ENCODE results near the gene PHF12. TPM values are rescaled to one million over a fixed set of nuclear protein-coding genes. Genes with fewer than 3 reads are reported as not detected.
"Not testable (repeated sequence)": the region's sequence is repeated elsewhere in the genome, so short reads cannot be mapped to it uniquely, and the experiment has no call there.

PHF12 gene
- total RNA-seq, 1 donor from 2014 or later, result 58.4 TPM

DNA sequence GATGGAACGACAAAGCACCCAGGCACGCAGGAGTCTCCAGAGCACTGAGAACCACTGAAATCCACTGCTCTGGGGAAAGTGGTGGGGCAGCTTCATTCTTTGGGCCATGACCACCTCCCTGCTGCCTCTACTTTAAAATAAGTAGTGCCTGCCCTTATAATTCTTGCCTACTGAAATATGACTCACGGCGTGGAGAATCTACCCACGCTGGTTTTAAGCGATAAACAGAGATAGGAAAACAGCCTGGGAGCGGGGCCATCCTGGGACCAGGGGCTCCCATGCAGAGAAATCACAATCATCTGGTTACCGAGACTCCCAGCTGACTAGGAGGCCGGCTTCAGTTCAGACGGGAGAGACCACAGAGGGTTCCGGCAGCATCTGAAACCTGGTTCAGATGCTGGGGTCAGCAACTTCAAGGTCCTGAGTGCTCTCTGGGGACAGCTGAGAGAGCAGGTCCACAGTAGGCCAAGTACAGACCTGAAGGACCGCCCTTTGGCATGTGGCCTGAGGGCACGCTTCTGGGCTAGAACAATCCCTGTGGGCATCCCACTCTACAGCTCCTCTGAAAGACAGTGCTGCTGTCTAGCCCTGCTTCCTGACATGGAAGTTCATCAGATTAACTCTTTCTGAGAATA is 39.8 kb downstream of the PHF12 start:
- H3K36me3 Mint-ChIP-seq (ENCODE audit: low read depth), result peaks cover 69% of the 10 kb centered on the region
- H3K4me1 Mint-ChIP-seq (ENCODE audit: low read depth), result peaks cover 13% of the 10 kb centered on the region
- no peaks in the 10 kb centered on the region for H3K27me3 Mint-ChIP-seq (ENCODE audit: insufficient read depth)
- no peak for DNase-seq (ENCODE audit: low spot score)
- no peak overlapping the region for H3K4me3 Mint-ChIP-seq
- intact Hi-C loops (cut with micrococcal nuclease), result no loop called here
- H3K9me3 Mint-ChIP-seq, result no peaks in the 10 kb centered on the region
- H3K27ac Mint-ChIP-seq, result no peak overlapping the region

DNA sequence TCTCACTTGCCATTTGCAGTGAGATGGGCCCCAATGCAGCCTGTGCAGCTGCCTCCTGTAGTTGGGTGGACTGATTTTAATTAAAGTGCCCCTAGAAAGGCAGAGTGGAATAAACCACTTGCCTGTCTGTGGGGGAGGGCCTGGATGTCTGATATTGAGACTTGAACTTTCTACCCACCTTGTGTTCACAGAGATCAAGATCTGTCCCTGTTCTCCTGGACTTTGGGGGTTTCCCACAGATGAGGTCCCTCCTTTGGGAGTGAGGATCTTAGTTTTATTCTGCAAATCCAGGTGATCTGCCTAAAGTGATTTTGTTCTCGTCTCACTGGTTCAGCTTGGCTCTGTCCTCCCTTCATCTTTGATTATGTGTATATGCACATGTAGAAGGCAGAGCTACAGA is 40.8 kb downstream of the PHF12 start:
- intact Hi-C loops (cut with micrococcal nuclease), result no loop called here
- H3K4me3 Mint-ChIP-seq, result no peak overlapping the region
- peaks cover 8% of the 10 kb centered on the region for H3K4me1 Mint-ChIP-seq (ENCODE audit: low read depth)
- no peaks in the 10 kb centered on the region for H3K9me3 Mint-ChIP-seq
- no peaks in the 10 kb centered on the region for H3K27me3 Mint-ChIP-seq (ENCODE audit: insufficient read depth)
- no peak overlapping the region for H3K27ac Mint-ChIP-seq
- peaks cover 69% of the 10 kb centered on the region for H3K36me3 Mint-ChIP-seq (ENCODE audit: low read depth)
- DNase-seq (ENCODE audit: low spot score), result no peak

DNA sequence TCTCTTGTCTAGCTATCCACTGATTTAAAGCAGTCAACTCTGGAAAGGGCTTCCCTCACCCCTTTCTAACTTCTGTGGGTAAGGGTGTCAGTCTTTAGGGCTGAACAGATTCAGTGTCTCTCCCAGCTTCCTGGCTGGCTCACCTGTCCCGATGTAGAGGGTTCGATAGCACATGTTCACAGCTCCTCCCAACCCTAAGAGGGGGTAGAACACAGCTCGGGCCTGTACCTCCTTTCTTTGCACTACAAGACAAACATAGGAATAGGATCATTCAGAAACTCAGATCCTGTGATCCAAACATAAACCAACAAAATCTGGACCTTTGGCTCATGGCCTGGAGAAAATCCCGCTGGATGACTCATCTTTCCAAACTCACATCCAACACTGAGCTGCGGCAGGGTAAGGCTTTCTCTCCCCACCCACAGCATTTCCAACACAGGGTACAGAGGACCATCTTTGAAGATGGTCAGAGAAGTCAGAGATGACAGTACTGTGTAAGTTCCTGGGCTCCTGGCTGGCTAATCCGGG is 42.6 kb downstream of the PHF12 start:
- Mint-ChIP-seq H3K27ac (no peak overlapping the region), H3K36me3 (ENCODE audit: low read depth) (peaks cover 57% of the 10 kb centered on the region), H3K9me3 (no peaks in the 10 kb centered on the region), H3K27me3 (ENCODE audit: insufficient read depth) (no peaks in the 10 kb centered on the region), H3K4me1 (ENCODE audit: low read depth) (no peaks in the 10 kb centered on the region), H3K4me3 (no peak overlapping the region)
- intact Hi-C loops (cut with micrococcal nuclease), result no loop called here
- no peak for DNase-seq (ENCODE audit: low spot score)

DNA sequence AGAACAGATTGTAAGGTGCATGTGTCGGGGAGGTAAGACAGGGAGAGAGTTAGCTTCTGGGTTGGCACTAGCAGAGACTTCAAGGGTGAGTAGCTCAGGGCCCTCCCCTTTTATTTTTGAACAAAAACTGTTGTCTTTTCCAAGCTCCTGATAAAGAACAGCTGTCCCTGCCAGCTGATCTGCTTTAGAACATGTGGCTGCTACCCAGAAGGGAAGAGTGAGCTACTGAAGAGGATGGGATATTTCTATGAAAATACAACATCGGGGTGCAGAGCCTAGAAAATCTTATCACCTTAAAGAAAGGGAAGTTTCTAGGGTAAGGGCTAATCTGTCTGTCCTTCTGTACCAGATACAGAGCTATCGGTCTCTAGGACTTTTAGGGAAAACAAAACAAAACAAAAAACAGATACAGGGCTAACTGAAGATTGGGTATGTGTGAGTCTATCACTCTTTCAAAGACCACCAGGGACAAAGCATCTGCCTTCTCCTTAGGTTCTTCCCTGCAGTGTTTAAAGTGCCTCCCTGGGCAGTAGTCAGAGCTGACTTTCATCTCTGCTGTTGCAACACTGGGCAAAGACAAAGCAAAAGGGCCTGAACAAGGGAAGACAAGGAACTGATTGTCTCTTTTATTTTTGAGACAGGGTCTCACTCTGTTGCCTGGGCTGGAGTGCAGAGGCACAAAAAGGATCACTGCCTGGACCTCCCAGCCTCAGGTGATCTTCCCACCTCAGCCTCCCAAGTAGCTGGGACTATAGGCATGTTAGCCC is 43.4 kb downstream of the PHF12 start:
- DNase-seq (ENCODE audit: low spot score), result no peak
- Mint-ChIP-seq H3K36me3 (ENCODE audit: low read depth) (peaks cover 49% of the 10 kb centered on the region), H3K4me3 (no peak overlapping the region), H3K27me3 (ENCODE audit: insufficient read depth) (no peaks in the 10 kb centered on the region), H3K27ac (peak overlapping the region; percentile 29), H3K9me3 (no peaks in the 10 kb centered on the region), H3K4me1 (ENCODE audit: low read depth) (peaks cover 7% of the 10 kb centered on the region)
- intact Hi-C loops (cut with micrococcal nuclease), result no loop called here

DNA sequence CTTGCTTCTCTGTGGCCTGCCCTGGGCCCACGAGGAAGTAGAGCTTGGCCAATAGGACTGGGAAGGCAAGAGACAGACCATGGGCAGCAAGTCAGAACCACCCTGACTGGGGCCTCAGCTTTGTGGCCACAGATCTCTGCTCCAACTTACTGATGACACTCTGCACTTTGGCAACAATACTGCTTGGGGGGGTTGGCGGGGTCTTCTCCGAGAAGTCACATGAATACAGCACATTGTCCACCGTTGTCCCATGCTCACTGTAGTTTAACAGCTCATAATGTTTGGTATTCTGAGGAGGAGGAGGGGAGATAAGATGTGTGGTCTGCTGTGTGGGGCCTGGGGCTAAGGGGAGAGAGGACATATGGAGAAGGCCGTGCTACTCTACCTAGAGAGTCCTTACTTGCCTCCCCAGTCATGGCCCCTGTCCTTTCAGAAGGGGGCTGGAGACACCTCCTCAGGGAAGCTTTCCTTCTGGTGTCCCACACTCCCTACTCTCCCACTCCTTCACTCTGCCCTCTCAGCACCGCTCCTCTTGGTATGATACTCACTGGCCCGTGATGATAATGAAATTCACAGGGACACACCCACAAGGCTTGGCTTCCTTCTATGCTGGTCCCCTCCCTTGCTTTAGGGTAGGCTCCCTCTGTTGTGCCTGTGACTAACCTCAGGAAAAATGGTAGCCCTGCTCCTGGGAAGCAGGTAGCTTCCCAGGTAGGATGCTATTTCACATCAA is 44.4 kb downstream of the PHF12 start:
- no peak for DNase-seq (ENCODE audit: low spot score)
- H3K27ac Mint-ChIP-seq, result no peak overlapping the region
- no peaks in the 10 kb centered on the region for H3K27me3 Mint-ChIP-seq (ENCODE audit: insufficient read depth)
- no peaks in the 10 kb centered on the region for H3K9me3 Mint-ChIP-seq
- no peak overlapping the region for H3K4me3 Mint-ChIP-seq
- H3K36me3 Mint-ChIP-seq (ENCODE audit: low read depth), result peaks cover 46% of the 10 kb centered on the region
- intact Hi-C loops (cut with micrococcal nuclease), result no loop called here
- H3K4me1 Mint-ChIP-seq (ENCODE audit: low read depth), result peaks cover 11% of the 10 kb centered on the region

DNA sequence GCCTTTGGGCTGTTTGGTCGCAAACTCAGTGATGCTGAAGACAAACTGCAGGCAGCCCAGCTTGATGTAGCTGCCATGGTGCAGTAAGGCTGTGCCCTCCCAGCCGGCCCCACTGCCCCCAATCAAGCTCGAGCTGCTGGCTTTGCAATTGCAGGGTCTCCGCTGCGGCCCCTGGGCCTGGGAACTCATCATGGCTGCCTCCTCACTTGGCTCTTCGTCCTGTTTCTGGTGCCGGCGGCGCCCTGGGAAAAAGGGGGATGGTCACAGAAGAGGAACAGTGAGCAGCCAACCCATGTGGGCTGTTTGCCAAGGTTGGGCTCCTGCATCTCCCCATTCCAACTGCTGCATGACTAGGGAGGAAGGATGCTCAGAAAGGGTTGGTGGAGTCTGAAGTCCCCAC is 45.0 kb downstream of the PHF12 start:
- Mint-ChIP-seq H3K27ac (no peak overlapping the region), H3K9me3 (no peaks in the 10 kb centered on the region), H3K27me3 (ENCODE audit: insufficient read depth) (no peaks in the 10 kb centered on the region), H3K36me3 (ENCODE audit: low read depth) (peaks cover 49% of the 10 kb centered on the region), H3K4me3 (no peak overlapping the region), H3K4me1 (ENCODE audit: low read depth) (peaks cover 16% of the 10 kb centered on the region)
- no peak for DNase-seq (ENCODE audit: low spot score)
- intact Hi-C loops (cut with micrococcal nuclease), result no loop called here

DNA sequence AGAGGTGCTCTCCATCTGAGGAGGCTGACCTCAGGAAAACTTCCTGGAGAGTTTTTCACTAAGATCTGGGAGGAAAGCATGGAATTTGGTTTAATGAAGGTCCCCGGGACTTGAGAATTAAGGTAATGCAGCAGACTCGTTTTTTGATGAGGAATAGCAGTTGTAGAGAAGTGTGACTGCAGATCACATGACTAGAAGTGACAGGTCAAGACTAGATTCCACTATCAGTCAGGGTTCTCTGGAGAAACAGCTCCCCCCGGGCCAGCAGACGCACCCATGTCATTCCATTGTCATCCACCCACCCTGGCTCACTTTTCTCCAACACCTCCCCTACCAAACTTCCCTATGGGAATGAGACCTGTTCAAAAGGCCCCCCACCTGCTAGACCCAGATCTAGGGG is 46.5 kb downstream of the PHF12 start:
- peaks cover 24% of the 10 kb centered on the region for H3K4me1 Mint-ChIP-seq (ENCODE audit: low read depth)
- no peaks in the 10 kb centered on the region for H3K27me3 Mint-ChIP-seq (ENCODE audit: insufficient read depth)
- no peak overlapping the region for H3K4me3 Mint-ChIP-seq
- no peaks in the 10 kb centered on the region for H3K9me3 Mint-ChIP-seq
- intact Hi-C loops (cut with micrococcal nuclease), result no loop called here
- H3K27ac Mint-ChIP-seq, result no peak overlapping the region
- DNase-seq (ENCODE audit: low spot score), result no peak
- H3K36me3 Mint-ChIP-seq (ENCODE audit: low read depth), result peaks cover 42% of the 10 kb centered on the region

DNA sequence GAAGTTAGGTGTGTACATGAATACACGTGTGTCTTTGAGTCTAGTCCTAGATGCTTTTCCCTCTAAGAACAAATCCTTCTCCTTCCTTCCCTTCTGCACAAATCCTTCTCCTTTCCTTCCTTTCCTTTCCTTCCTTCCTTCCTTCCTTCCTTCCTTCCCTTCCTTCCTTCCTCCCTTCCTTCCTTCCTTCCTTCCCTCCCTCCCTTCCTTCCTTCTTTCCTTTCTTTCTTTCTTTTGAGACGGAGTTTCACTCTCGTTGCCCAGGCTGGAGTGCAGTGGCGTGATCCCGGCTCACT is 47.8 kb downstream of the PHF12 start:
- H3K9me3 Mint-ChIP-seq, result not testable (repeated sequence)

DNA sequence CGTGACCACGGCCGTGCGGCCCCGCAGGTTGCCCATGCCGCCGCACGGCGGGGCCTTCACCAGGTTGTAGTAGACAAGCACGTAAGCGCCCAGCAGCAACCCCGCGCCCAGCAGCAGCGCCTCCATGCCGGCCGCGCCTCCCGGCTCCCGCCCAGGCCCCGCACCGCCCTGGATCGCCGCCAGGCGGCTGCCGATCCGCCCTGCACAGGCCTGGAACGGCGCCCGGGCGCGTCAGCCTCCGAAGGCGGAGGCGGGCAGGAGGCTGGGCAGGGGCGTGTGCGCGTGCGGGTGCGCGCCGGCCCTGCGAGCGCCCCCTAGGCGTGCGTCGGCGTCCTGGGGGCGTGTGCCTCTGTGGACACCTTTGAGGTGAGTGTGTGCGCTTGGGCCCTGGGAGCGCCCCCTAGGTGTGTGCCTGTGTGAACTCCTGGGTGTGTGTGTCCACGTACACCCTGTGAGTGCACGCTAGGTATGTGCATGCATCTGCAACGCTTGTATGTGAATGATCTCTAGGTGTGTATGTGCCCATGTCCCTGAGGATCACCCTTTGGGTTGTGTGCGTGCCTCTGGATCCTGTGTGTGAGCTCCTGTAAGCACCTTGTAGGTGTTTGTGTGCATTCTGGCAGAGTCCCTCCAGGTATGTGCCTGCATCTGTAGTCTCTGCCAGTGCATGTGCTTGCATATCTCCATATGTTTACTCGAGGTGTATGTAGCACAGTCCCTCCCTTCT is 48.3 kb downstream of the PHF12 start, which contains the start of gene DHRS13:
DHRS13 (minus strand) TSS at position 261 of the 727 bp plus-strand sequence; CDS start at position 126, 135 bp downstream.
- no peaks in the 10 kb centered on the region for H3K9me3 Mint-ChIP-seq
- H3K4me1 Mint-ChIP-seq (ENCODE audit: low read depth), result peaks cover 39% of the 10 kb centered on the region
- peaks cover 38% of the 10 kb centered on the region for H3K36me3 Mint-ChIP-seq (ENCODE audit: low read depth)
- H3K27me3 Mint-ChIP-seq (ENCODE audit: insufficient read depth), result no peaks in the 10 kb centered on the region
- intact Hi-C loops (cut with micrococcal nuclease), result loop anchor here (1.0 to 2.0 kb wide), 7 partner anchors 14 to 176 kb away; no protein-coding TSS in a partner anchor
- H3K4me3 Mint-ChIP-seq, result peak within 1 kb of the TSS; percentile 91
- peak; percentile 93 for DNase-seq (ENCODE audit: low spot score)
- peak within 1 kb of the TSS; percentile 79 for H3K27ac Mint-ChIP-seq

More for the DNA sequence above, 47.8 kb downstream of the PHF12 start:
- Mint-ChIP-seq H3K27ac (peak overlapping the region; percentile 78), H3K4me3 (peak overlapping the region; percentile 74), H3K36me3 (ENCODE audit: low read depth) (peaks cover 38% of the 10 kb centered on the region), H3K4me1 (ENCODE audit: low read depth) (peaks cover 36% of the 10 kb centered on the region)
- DNase-seq (ENCODE audit: low spot score); H3K27me3 Mint-ChIP-seq (ENCODE audit: insufficient read depth): not testable (repeated sequence)
- intact Hi-C loops (cut with micrococcal nuclease), result loop anchor here (1.0 to 2.0 kb wide), 6 partner anchors 13 to 176 kb away; no protein-coding TSS in a partner anchor

DNA sequence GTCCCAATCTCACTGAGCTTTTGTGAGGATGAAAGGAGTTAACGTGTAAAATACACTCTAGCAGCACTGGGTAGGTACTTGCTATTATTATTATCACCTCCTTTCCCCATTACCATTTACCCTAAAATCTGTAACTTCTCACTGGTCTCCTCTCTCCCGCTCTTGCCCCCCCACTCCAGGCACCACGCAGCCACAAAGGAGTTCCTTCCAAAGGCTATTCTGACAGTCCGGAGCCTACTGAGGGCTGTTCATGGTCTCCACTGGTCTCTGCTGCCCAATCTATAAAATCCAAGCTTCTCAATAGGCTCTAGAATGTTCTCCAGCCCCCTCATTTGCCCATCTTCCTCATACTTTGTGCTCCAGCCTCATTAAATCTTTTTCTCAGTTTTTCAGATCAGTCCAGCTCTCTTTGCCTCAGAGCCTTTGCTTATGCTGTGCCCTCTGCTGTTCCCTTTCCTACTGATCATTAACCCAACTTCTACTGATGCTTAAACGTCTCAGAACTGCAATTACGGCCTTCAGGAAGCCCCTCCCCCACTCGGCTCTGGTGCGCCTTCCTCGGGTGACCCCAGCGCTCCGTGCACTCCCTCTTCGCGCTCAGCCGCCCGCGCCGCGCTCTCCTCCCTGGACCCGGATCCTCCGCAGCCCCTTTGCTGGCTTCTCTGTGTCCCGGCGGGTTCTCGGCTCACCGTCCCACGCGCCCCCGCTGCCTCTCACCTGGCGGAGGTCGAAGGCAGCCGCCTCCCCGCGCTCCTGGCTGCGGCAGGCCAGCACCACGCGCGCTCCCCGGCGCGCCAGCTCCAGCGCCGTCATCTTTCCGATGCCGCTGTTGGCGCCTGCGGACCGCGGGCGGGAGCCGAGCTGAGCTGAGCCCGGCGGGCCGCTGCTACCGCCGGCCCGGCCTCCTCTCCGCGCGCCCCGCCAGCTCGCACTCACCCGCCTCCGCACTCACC is 49.2 kb downstream of the PHF12 start:
- Mint-ChIP-seq H3K4me1 (ENCODE audit: low read depth) (peaks cover 43% of the 10 kb centered on the region), H3K27ac (peak overlapping the region; percentile 79), H3K4me3 (peak overlapping the region; percentile 91), H3K9me3 (no peaks in the 10 kb centered on the region), H3K36me3 (ENCODE audit: low read depth) (peaks cover 37% of the 10 kb centered on the region), H3K27me3 (ENCODE audit: insufficient read depth) (no peaks in the 10 kb centered on the region)
- intact Hi-C loops (cut with micrococcal nuclease), result loop anchor here (1.0 to 2.0 kb wide), 4 partner anchors 15 to 91 kb away; no protein-coding TSS in a partner anchor
- DNase-seq (ENCODE audit: low spot score), result peak; percentile 41

DNA sequence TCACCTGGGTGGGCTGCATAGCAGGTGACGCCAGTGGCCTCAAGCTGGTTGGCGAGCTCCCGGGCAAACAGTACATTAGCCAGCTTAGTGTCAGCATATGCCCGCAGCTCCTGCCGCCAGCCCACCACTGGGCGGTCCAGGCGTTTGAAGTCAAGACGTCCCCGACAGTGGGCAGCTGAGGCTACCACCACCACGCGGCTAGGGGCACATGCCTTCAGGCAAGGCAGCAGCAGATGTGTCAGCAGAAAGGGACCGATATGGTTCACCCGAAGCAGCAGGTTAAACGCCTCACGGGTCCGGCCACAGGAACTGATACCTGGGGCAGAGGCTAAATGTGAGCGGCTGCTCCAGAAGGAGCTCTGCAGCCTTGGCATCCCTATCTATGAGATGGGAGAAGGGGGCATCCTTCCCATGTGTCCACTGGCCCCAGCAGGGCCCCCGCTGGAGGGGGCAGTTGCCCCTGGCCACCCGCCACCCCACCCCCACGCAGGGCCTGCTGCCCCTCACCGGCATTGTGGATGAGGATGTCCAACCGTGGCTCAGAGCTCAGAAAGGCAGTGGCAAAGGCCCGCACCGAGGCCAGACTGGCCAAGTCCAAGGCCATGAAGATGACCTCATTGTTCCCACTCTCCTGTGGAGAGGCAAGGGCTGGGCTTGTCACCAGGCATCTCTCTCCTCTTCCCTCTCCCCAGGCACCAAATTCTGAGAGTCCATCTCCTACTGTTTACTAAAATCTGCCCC is 50.2 kb downstream of the PHF12 start:
- Mint-ChIP-seq H3K4me1 (ENCODE audit: low read depth) (peaks cover 52% of the 10 kb centered on the region), H3K4me3 (peak overlapping the region; percentile 91), H3K36me3 (ENCODE audit: low read depth) (peaks cover 32% of the 10 kb centered on the region), H3K27me3 (ENCODE audit: insufficient read depth) (no peaks in the 10 kb centered on the region), H3K27ac (peak overlapping the region; percentile 79), H3K9me3 (no peaks in the 10 kb centered on the region)
- DNase-seq (ENCODE audit: low spot score), result no peak
- intact Hi-C loops (cut with micrococcal nuclease), result no loop called here
